22Rv1 (cell line): Measurements from ENCODE around the gene BUD13.

Source experiments
- CTCF ChIP-seq: fragments of 450-650 bp; IDR thresholded peaks from 2 replicates; pipeline ENCODE4 v1.5.1; 2017; ENCODE audit warnings: mild to moderate bottlenecking
- ZFX ChIP-seq: fragments of 450-650 bp; IDR thresholded peaks from 2 replicates; pipeline ENCODE4 v1.6.1; 2017; ENCODE audit warnings: antibody characterized with exemption, borderline replicate concordance

GRCh38 chr11:116792144-116792868 is 19.5 kb upstream of the BUD13 start:
- no peak for TF ChIP-seq CTCF
- no peak for TF ChIP-seq ZFX
